Measurements from ENCODE around the gene TCEA2.

TCEA2 gene

DNA sequence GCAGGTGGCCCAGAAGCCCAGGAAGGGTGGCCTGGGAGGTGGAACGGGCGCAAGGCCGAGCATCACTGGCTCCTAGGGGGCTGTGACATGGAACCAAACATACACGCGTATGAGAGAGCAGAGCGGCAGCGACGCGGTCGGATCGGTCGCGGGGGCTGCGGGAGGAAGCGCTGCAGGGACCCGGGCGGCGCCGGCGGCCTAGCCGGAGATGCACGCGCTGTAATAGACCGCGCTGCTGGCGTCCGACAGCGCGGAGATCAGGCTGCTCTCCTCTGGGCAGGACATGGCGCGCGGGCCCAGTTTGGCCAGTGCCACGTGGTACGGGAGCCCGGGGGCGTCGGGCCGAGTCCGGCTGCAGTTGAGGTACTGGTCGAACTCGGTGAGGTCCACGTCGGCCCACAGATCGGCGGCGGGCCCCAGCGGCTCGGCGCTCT is 15.0 kb upstream of the TCEA2 start:
- Histone ChIP-seq H3K27ac (ENCODE audit: low read depth, low read length) (no peak overlapping the region), H4K20me1 (ENCODE audit: low read depth, low read length) (no peaks in the 10 kb centered on the region), H3K27me3 (ENCODE audit: low read length) (no peaks in the 10 kb centered on the region), H3K9me3 (ENCODE audit: insufficient read depth, low read length) (no peaks in the 10 kb centered on the region), H3K9ac (ENCODE audit: low read length) (no peak overlapping the region), H3K4me2 (ENCODE audit: low read depth, low read length, poor library complexity, severe bottlenecking) (no peak overlapping the region), H3K79me2 (ENCODE audit: insufficient read depth, low read length) (no peaks in the 10 kb centered on the region), H3K36me3 (ENCODE audit: low read length) (no peaks in the 10 kb centered on the region), H2AFZ (ENCODE audit: low read depth, low read length, severe bottlenecking) (no peak overlapping the region), H3F3A (ENCODE audit: insufficient read depth) (peaks cover 9% of the 10 kb centered on the region), H3K4me3 (ENCODE audit: insufficient read depth, low read length, poor library complexity, severe bottlenecking) (no peak overlapping the region), H3K9me2 (replicated peaks; ENCODE audit: insufficient read depth, low read length) (no peaks in the 10 kb centered on the region)
- no peak for TF ChIP-seq EZH2phosphoT487 (conservative IDR thresholded peaks at IDR 0.05; ENCODE audit: low read length)
- TF ChIP-seq, protein P1, sequence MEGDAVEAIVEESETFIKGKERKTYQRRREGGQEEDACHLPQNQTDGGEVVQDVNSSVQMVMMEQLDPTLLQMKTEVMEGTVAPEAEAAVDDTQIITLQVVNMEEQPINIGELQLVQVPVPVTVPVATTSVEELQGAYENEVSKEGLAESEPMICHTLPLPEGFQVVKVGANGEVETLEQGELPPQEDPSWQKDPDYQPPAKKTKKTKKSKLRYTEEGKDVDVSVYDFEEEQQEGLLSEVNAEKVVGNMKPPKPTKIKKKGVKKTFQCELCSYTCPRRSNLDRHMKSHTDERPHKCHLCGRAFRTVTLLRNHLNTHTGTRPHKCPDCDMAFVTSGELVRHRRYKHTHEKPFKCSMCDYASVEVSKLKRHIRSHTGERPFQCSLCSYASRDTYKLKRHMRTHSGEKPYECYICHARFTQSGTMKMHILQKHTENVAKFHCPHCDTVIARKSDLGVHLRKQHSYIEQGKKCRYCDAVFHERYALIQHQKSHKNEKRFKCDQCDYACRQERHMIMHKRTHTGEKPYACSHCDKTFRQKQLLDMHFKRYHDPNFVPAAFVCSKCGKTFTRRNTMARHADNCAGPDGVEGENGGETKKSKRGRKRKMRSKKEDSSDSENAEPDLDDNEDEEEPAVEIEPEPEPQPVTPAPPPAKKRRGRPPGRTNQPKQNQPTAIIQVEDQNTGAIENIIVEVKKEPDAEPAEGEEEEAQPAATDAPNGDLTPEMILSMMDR (IDR thresholded peaks at IDR 0.05; ENCODE audit: insufficient read depth, low read length, poor library complexity, severe bottlenecking) = no peak

DNA sequence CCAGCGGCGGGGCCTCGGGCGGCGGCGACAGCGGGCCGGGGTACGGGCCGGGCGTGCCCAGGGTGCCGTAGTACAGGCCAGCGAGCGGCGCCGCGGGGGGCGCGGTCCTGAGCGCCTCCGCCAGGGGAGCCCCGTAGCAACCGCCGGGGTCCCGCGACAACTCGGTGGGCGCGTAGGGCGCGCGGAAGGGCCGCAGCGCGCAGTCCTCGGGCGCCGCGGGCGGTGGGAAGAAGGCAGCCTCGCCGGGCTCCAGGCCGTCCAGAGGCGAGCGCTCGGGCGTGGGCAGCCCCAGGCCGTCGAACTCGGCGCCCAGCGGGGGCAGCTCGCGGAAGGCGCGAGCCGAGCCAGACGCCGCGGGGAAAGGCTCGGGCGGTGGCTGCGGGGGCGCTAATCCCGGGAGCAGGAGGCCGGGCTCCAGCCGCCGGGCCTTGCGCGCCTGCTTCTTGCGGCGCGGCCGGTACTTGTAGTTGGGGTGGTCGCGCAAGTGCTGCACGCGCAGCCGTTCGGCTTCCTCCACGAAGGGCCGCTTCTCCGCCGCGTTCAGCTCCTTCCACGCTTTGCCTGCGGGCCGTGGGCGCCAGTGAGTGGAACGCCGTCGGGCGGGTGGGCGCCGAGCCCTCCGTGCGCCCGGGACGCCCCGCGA is 14.5 kb upstream of the TCEA2 start:
- Histone ChIP-seq H3K9me3 (ENCODE audit: insufficient read depth, low read length) (no peaks in the 10 kb centered on the region), H3K4me3 (ENCODE audit: insufficient read depth, low read length, poor library complexity, severe bottlenecking) (no peak overlapping the region), H3K9ac (ENCODE audit: low read length) (no peak overlapping the region), H3F3A (ENCODE audit: insufficient read depth) (peaks cover 7% of the 10 kb centered on the region), H3K4me2 (ENCODE audit: low read depth, low read length, poor library complexity, severe bottlenecking) (no peak overlapping the region), H3K27me3 (ENCODE audit: low read length) (no peaks in the 10 kb centered on the region), H4K20me1 (ENCODE audit: low read depth, low read length) (no peaks in the 10 kb centered on the region), H3K27ac (ENCODE audit: low read depth, low read length) (no peak overlapping the region), H2AFZ (ENCODE audit: low read depth, low read length, severe bottlenecking) (no peak overlapping the region), H3K36me3 (ENCODE audit: low read length) (no peaks in the 10 kb centered on the region), H3K79me2 (ENCODE audit: insufficient read depth, low read length) (no peaks in the 10 kb centered on the region), H3K9me2 (replicated peaks; ENCODE audit: insufficient read depth, low read length) (no peaks in the 10 kb centered on the region)
- TF ChIP-seq EZH2phosphoT487 (conservative IDR thresholded peaks at IDR 0.05; ENCODE audit: low read length) = no peak
- TF ChIP-seq, protein P1 (IDR thresholded peaks at IDR 0.05; ENCODE audit: insufficient read depth, low read length, poor library complexity, severe bottlenecking) = no peak

DNA sequence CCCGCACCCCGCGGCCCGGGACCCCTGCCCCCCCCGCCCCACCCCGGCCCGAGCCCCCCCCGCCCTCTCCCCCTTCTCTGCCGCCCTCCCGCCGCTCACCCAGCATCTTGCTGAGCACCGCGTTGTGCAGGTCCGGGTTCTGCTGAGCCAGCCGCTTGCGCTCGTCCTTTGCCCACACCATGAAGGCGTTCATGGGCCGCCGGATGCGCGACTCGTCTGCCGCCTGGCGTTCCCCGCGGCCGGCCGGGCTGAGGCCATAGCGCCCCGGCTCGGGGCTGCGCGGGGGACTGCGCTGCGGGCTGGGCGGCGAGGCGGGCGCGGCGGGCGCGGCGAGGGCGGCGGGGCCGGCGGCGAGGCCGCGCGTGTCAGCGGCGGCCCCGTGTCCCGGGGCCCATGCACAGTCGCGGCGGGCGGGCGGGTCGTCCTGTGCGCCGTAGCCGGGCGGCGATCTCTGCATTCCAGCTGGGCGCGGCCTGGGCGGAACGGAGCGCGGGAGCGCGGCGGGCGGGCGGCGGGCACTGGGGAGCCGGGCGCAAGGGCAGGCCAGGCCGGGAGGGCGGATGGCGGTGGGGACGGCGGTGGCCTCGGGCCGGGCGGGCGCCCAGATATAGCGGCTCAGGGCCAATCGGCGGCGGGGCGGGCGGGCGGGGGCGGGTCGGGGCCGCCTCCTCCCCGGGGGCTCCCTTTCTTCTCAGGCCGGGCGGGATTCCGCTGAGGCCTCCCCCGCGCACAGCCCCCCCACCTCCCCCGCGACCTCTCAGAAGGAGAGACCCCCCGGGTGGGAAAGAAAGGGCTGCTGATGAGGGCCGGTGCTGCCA is 13.7 kb upstream of the TCEA2 start, which contains the start of gene SOX18:
Gene SOX18 (minus strand): TSS at position 580 of the 818 bp plus-strand sequence. CDS start 123 bp downstream, at position 457.
- no peak for TF ChIP-seq EZH2phosphoT487 (conservative IDR thresholded peaks at IDR 0.05; ENCODE audit: low read length)
- TF ChIP-seq, protein P1 (IDR thresholded peaks at IDR 0.05; ENCODE audit: insufficient read depth, low read length, poor library complexity, severe bottlenecking) = no peak
- Histone ChIP-seq H3K36me3 (ENCODE audit: low read length) (no peaks in the 10 kb centered on the region), H3K9ac (ENCODE audit: low read length) (no peak within 1 kb of the TSS), H3K9me3 (ENCODE audit: insufficient read depth, low read length) (no peaks in the 10 kb centered on the region), H3K27me3 (ENCODE audit: low read length) (no peaks in the 10 kb centered on the region), H3K4me2 (ENCODE audit: low read depth, low read length, poor library complexity, severe bottlenecking) (no peak within 1 kb of the TSS), H2AFZ (ENCODE audit: low read depth, low read length, severe bottlenecking) (no peak within 1 kb of the TSS), H3K27ac (ENCODE audit: low read depth, low read length) (no peak within 1 kb of the TSS), H3K9me2 (replicated peaks; ENCODE audit: insufficient read depth, low read length) (no peaks in the 10 kb centered on the region), H3K4me3 (ENCODE audit: insufficient read depth, low read length, poor library complexity, severe bottlenecking) (no peak within 1 kb of the TSS), H3K79me2 (ENCODE audit: insufficient read depth, low read length) (no peaks in the 10 kb centered on the region), H3F3A (ENCODE audit: insufficient read depth) (peaks cover 3% of the 10 kb centered on the region; the same call in 1 of the 2 replicates), H4K20me1 (ENCODE audit: low read depth, low read length) (no peaks in the 10 kb centered on the region)
